NOMO-1 (cell line): ENCODE results near the gene DACH2.

Experiments used
- DNase-seq, 2 experiments: peaks; one replicate each; lab custom pipeline; 2025; ENCODE audit not compliant: unreplicated experiment in 2 of 2; lab: John Stamatoyannopoulos, UW

DACH2 gene

DNA sequence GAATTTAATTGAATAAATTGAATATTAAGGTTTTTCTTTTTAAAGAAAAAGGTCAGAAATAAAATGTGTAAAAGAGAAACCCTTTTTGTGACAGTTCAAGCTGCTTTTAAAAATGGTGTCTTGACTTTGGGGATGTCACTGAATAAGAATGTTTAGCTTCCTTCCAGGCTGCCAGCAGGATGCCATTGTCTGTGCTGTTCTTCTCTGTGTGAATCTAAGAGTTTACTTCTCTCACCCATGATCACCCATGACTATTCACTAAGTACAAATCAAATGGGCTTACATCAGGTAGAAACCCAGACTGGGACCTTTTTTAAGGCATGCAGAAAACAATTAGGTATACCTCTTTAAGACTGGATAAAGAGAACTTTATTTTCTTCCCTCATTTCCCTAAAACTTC, 115.3 kb downstream of the DACH2 start:
- no peak for DNase-seq

GRCh38 chrX:86295293-86295692, 147.0 kb downstream of the DACH2 start:
- no peak for DNase-seq

DNA sequence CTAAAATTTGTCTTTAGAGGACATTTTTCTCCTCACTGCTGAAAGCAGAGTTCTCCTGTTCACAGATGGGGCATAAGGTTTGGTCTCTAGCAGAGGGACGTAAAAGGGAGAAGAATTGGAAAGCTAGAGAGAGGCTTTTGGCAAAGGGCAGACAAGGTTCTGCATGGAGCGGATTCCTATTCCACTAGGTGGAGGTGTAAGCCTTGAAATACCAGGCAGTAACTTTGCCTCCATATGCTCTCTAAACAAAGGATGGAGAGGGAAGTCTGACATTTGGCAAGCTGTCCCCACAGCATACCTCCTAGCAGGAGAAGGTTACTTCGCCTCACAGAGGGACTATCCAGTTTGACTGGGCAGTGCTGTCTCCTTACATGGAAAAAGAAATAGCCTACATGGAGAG, 174.7 kb downstream of the DACH2 start:
- no peak for DNase-seq

DNA sequence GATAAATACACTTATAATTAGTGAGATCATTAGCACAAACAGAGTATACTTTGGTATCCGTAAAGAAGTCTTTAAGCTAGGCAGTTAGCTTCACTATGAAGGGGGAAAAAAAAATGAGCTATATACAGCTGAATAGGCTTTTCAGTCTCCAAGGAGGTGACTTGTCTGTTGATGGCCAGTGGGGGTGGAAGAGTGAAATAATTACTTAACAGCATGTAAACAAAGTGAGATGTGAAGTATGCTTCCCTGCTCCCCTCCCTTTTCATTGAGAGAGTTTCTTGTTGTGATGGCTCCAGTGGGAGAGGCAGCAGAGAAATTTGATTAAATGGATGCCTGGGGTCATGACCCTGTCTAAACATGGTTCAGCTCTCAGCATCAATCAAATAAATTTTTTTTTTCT, 180.9 kb downstream of the DACH2 start:
- DNase-seq, result no peak

DNA sequence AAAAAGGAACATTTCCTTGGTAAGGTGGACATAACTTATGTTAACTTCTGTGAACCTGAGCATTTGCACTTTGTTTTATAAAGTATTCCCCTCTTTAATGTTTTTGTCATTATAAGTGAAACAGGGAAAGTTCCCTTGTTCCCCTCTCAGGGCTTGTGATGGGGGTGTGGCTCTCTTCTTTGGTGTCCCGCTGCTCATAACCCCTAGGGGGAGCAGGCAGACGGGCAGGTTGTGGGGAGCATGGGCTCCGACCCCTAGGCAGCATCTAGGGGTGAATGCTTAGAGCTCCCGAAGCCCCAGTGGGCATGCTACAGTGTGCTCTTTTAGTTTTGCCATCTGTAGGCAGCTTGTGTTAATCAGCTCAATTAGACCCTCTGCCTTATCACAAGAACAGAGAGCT, 200.4 kb downstream of the DACH2 start:
- no peak for DNase-seq

GRCh38 chrX:86349115-86349514, 200.9 kb downstream of the DACH2 start:
- no peak for DNase-seq

- DNase-seq, result no peak
These were observed 221.8 kb downstream of the DACH2 start for GRCh38 chrX:86369847-86370630.

DNA sequence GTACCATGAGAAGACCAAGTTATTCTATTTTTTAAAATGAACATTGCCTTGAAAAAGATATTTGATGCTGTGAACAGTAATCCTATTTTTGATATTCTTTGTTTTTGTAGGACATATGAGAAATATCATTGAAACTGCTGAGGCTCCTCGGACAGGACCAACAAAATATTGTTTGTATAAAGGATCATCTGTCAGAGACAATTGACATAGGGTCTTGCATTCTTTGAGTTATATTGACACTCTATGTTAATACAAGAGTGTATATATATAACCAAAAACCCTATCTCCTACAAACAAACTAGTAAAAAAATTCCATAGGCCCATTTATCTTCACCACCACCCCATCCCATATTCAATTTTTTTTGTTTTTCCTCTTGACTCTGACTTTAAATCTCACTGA, 222.7 kb downstream of the DACH2 start:
- DNase-seq, result no peak

DNA sequence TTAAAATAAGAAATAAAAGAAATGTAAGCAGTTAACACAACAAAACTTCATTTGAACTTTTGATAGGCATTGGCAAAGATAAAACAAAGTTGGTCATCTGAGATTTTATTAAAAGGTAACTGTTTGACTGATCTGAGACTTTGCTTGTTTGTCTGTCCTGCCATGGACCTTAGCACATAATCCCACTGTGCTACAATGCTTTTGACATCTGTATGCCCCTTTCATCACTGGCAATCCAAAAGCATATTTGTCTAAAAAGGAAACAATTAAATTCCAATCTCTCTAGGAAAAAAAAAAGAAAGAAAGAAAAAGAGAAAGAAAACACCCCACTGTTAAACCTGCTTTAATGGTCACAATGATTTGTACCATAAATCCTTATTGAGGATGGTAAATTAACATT, 231.0 kb downstream of the DACH2 start:
- DNase-seq, result no peak

DNA sequence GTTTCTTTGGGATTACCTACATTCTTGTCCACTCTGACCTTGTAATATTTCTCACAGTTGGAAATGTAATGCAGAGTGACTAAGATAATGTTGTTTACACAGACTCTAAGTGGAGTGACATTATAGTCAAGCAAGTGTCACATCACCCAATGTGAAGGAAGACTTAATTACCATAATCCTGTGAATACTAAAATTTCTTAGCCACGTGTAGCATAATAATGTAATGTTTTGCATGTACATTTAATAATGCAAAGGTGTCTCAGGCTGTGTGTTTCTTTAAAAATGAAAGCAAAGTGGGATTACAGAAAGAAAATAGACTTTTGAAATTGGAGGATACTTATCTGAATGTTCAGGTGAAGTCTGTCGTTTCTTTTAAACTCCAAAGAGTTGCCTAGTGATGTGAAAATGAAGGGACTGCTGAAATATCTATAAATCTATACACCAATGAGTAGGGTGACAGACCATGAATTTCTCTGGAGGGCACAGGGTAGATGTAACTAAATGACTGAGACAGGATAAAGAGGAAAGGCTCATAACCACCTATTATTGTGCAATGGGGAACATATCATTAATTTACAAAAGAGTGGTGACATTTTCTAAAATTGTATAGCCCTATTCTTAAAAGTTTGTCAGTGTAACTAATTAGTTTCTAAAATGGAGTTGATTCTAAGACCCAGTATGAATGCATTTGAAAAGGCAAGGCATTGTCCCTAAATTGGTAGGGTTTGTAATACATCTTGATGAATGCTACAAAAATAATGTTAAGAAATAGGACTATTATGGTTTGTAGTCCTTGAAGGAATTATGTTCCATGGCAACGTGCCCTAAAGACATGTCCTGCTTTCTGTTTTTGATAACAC, 235.7 kb downstream of the DACH2 start:
- no peak for DNase-seq

DNA sequence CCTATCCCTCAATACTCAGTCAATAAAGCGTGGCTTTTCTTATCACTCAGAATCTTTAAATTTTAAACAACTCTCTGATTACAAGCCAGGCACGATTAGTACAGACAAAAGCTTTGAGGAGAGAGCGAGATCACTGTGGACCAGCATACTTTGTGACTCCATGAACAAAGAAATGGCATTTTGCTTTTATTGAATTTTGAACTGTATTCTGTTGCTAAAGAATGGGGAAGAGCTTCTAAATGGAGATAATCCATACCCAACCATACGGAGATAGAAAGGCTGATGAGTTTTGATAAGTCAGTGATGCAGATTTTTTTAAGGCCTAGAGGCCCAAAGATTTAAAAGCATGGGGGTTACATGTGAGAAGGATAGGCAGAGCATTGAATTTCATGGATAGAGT, 259.1 kb downstream of the DACH2 start:
- no peak for DNase-seq

DNA sequence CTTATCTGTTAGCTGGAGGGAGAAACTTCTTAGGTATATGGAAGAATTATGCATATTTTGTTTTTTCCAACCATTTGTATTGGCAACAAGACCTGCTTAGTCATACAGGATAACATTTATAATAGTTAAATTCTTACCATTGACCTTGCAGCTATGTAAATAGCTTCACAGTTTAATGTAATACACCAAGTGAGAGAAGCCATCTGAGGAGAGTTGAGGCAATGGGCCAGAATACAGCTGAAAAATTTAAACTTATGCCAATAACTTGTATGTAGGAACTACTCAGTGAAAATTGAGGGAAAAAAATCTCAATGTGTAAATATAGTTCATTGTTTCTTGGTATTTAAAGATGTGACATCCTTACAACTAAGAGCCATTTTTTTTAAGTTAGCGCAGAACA, 273.5 kb downstream of the DACH2 start:
- no peak for DNase-seq

DNA sequence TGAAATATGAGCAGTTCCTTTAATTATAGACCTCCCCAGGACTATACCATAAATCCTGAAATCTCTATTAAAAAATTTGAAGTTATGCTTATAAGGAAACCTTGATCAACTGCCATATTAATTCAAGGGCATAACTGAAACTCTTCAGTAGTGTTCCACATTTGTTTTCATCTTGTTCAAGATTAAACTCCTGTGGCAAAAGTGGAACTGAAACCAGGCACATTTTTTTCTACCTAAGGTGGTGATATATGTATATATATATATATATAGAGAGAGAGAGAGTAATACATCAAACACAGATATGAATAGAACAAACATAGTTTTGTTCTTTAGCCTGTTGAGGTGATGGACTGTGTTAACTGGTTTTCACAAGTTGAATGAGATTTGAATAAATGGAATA, 287.9 kb downstream of the DACH2 start:
- DNase-seq, result no peak

DNA sequence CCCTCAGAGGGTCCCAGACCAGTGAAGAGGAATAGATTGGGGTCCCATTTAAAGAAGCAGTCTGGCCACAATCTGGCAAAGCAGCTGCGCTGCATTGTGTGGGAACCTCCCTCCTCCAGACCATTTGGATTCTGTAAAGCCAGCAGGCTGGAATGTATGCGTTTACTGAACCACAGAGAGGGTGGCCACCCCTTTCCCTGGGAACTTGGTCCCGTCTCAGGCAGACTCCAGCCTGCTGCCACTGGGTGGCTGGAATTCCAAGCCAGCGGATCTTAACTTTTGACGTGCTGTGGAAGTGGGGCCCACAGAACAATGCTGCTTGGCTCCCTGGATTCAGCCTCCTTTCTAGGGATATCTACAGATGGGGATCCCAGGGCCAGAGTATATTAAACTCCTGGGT, 307.2 kb downstream of the DACH2 start:
- DNase-seq, result no peak

DNA sequence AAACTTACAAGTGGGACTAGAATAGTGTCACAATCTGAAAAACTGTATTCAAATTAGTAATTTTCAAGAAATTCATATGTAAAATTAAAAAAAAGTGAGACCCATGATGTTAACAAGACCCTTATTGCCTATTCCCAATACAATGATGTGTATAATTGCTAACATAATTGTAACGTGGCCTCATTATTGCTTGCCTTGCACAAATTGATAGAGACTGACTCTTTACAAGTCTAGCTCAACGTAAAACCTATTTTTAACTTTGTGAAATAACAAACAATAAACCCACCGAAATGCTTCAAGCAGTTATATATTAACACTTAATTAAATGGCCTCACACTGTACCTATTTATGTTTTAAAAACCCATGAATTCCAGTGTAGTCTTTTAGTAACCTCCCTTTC, 312.5 kb downstream of the DACH2 start:
- DNase-seq, result no peak

DNA sequence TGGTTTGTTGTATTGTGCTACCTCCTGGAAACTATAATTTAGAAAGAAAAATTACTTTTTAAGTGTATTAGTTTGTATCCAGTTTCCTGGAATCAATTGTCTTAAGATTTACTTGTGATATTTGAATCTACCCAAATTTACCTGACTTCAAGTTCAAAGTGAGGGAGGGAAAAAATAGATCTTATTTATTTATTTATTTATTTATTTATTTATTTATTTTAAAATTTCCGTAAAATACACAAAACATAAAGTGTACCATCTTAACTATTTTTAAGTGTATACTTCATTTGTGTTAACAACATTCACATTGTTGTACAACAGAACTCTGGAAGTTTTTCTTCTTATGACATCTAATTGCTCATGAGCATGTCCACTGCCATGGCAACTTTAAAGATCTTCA, 356.0 kb downstream of the DACH2 start:
- no peak for DNase-seq

DNA sequence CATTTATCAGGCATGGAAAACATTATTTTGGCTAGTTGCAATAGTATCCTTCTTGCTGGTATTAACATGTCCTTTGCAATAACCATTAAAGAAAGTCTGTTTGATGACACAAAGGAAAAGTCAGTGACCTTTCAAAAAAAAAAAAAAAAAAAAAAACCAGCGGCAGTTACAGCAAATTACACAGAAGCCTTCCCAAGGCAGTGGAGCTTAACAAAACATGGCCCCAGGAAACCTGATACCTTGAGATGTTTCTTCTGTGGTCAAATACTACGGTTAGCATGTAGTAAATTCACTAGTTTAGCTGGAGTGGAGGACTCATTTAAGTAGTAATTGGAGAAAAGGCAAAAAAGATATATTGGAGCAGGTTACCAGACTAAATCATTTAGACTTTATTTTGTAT, 359.1 kb downstream of the DACH2 start:
- DNase-seq, result no peak

DNA sequence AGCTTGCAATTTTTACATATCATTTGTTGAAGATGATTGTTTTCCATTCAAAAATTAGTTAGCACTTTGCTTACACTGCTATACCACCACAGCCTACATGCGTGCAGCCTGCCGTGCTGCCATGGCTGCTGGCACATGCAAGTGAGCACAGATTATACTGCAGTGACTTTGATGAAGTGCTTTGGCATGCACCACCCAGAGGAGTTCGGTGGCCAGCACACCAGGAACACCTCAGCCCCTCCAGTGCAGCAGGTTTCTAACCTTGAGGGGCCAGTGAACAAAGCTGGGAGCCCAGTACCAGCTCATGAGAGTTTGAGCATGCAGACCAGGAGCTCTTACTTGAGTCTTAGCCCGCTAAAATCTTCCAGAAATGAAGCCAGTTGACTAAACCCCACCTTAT, 431.5 kb downstream of the DACH2 start:
- no peak for DNase-seq

DNA sequence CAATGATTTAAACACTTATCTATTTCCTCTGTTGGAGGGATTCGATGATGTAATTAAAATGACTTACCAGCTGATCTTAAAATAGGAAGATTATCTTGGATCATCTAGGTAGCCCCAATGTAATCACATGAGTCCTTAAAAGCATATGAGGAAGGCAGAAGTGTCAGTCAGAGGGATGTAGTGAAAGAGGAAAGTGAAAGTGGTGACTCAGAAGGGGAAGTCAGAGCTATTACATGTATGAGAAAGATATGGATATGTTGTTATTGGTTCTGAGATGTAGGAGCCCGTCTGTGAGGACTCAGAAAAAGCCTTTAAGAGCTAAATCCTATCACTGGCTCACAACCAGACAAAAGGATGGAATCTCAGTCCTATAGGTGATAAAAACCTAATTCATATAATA, 456.4 kb downstream of the DACH2 start:
- DNase-seq, result peak in 1 of 2 experiments; percentile 59

DNA sequence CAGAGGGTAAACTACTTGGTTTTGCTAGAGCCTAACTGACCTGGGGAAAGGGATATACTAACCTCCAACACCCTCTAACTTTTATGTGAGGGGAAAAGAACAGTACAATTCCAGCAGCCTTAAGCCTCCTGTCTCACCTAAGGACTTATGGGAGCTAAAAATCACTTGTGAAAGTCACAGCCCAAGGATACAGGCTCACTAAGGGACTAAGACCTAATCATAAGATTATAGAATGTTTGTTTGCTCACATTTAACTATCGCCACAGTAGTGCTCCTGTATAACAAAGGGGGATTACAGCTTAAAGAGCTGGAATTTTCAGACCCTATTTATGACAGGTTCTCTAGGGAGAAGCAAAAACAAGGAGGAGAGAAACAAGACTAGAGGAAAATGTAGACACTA, 548.7 kb downstream of the DACH2 start:
- no peak for DNase-seq

GRCh38 chrX:86711531-86712180, 563.4 kb downstream of the DACH2 start:
- no peak for DNase-seq

- no peak for DNase-seq
These were observed 566.2 kb downstream of the DACH2 start for GRCh38 chrX:86714441-86714840.
